CD4-positive, alpha-beta memory T cell (primary cell): ENCODE measurements around the gene PLCB1. TPM values are rescaled to one million over a fixed set of nuclear protein-coding genes. Genes with fewer than 3 reads are reported as not detected.

ENCODE experiments used
- CTCF ChIA-PET: fragments of 350-600 bp; sonication (Branson Sonifier 250); formaldehyde crosslinking; loops from one replicate; lab custom pipeline; 2021; ENCODE audit warnings: inconsistent platforms; ENCODE audit not compliant: partially characterized antibody; lab: Charles Lee
- POLR2A ChIA-PET: fragments of 350-600 bp; sonication (Branson Sonifier 250); formaldehyde crosslinking; loops from one replicate; lab custom pipeline; 2021; ENCODE audit not compliant: partially characterized antibody; lab: Charles Lee
- DNase-seq, 5 donors: peaks; one replicate each; pipeline versions ENCODE4 v3.0.0 to v3.0.0-alpha.2; 2020 to 2022; ENCODE audit warnings: mixed read lengths in 1 of 5
- H3K27ac ChIP-seq: one replicate; pipeline ENCODE4 v1.7.0; 2013; ENCODE audit warnings: low read depth, low read length
- H3K27me3 ChIP-seq: 2 replicates; pipeline ENCODE4 v1.7.0; 2013; ENCODE audit warnings: mild to moderate bottlenecking, low read length, moderate library complexity; ENCODE audit not compliant: insufficient read depth
- H3K36me3 ChIP-seq: 2 replicates; pipeline ENCODE4 v1.7.0; 2013; ENCODE audit warnings: mild to moderate bottlenecking, low read length, moderate library complexity; ENCODE audit not compliant: insufficient read depth
- H3K4me1 ChIP-seq: 2 replicates; pipeline ENCODE4 v1.7.0; 2013; ENCODE audit warnings: mild to moderate bottlenecking, low read length, moderate library complexity; ENCODE audit not compliant: insufficient read depth
- H3K4me3 ChIP-seq, 2 donors: one replicate each; pipeline ENCODE4 v1.7.0; 2013; ENCODE audit warnings: low read length in 2 of 2, mild to moderate bottlenecking in 1 of 2
- H3K9me3 ChIP-seq, 2 donors: one replicate each; pipeline ENCODE4 v1.7.0; 2013; ENCODE audit warnings: low read length in 2 of 2, control low read depth in 1 of 2; ENCODE audit not compliant: control insufficient read depth in 1 of 2
- H3K27ac Mint-ChIP-seq, 7 donors: one replicate each; pipeline ENCODE4 v1.8.0; 2020 to 2021; ENCODE audit warnings: mixed read lengths in 7 of 7, mild to moderate bottlenecking in 6 of 7, inconsistent platforms in 3 of 7, moderate library complexity in 3 of 7
- H3K27me3 Mint-ChIP-seq, 2 donors: one replicate each; pipeline ENCODE4 v1.8.0; 2020 to 2021; ENCODE audit warnings: mixed read lengths in 2 of 2
- H3K36me3 Mint-ChIP-seq, 2 donors: one replicate each; pipeline ENCODE4 v1.8.0; 2020 to 2021; ENCODE audit warnings: mixed read lengths in 2 of 2, inconsistent platforms in 1 of 2, mild to moderate bottlenecking in 1 of 2
- H3K4me1 Mint-ChIP-seq, 4 donors: one replicate each; pipeline ENCODE4 v1.8.0; 2020 to 2021; ENCODE audit warnings: mixed read lengths in 4 of 4, mild to moderate bottlenecking in 1 of 4
- H3K4me3 Mint-ChIP-seq, 8 donors: one replicate each; pipeline ENCODE4 v1.8.0; 2020 to 2021; ENCODE audit warnings: mixed read lengths in 8 of 8, mild to moderate bottlenecking in 7 of 8, moderate library complexity in 6 of 8, inconsistent platforms in 3 of 8
- H3K9me3 Mint-ChIP-seq, 8 donors: one replicate each; pipeline ENCODE4 v1.8.0; 2020 to 2021; ENCODE audit warnings: mixed read lengths in 8 of 8, mild to moderate bottlenecking in 5 of 8, inconsistent platforms in 3 of 8, moderate library complexity in 1 of 8
- intact Hi-C: fragments of 100-400 bp; cut with micrococcal nuclease; formaldehyde crosslinking; loops from one replicate; pipeline ENCODE4 v1.15.1; 2023
- polyA plus RNA-seq, 2 donors: library from polyadenylated mRNA; unstranded; fragments of 300-500 nt; fragmentation: Illumina TruSeq; gene quantifications; one replicate each; pipeline ENCODE4 v1.2.3, GENCODE V29; 2021
- total RNA-seq, 2 experiments: library from RNA; stranded (reverse); gene quantifications; one replicate each; pipeline ENCODE4 v1.2.3, GENCODE V29; 2021

Gene PLCB1
- total and polyA plus RNA-seq, 4 experiments from 2014 or later = 5.5 to 9.6 (median 8.2) TPM

- Mint-ChIP-seq H3K4me1 (no peaks in the 10 kb centered on the region), H3K4me3 (no peak overlapping the region), H3K36me3 (no peaks in the 10 kb centered on the region), H3K27ac (no peak overlapping the region), H3K9me3 (peaks cover 0 to 2% (median 0%) of the 10 kb centered on the region in 8 donors), H3K27me3 (no peaks in the 10 kb centered on the region)
- no peaks in the 10 kb centered on the region for H3K27me3 ChIP-seq
- H3K4me3 ChIP-seq = no peak overlapping the region
- no peaks in the 10 kb centered on the region for H3K9me3 ChIP-seq
- ChIA-PET CTCF (interaction anchor here (0.7 kb wide), 1 partner anchor 484 kb away, joined by 3 read pairs; no protein-coding TSS in a partner anchor), POLR2A (no interaction called here)
- no peak overlapping the region for H3K27ac ChIP-seq
- H3K4me1 ChIP-seq = no peaks in the 10 kb centered on the region
- H3K36me3 ChIP-seq = no peaks in the 10 kb centered on the region
- intact Hi-C loops = no loop called here
- DNase-seq = no peak
These were observed 396.1 kb downstream of the PLCB1 start for GRCh38 chr20:8527998-8528723.

GRCh38 chr20:8530022-8530421 is 398.0 kb downstream of the PLCB1 start:
- H3K27me3 ChIP-seq = no peaks in the 10 kb centered on the region
- Mint-ChIP-seq H3K27ac (no peak overlapping the region), H3K4me3 (no peak overlapping the region), H3K27me3 (no peaks in the 10 kb centered on the region), H3K4me1 (no peaks in the 10 kb centered on the region), H3K36me3 (no peaks in the 10 kb centered on the region), H3K9me3 (peaks cover 0 to 2% (median 0%) of the 10 kb centered on the region in 8 donors)
- no peak overlapping the region for H3K4me3 ChIP-seq
- no peaks in the 10 kb centered on the region for H3K9me3 ChIP-seq
- no peaks in the 10 kb centered on the region for H3K4me1 ChIP-seq
- CTCF ChIA-PET = no interaction called here
- H3K36me3 ChIP-seq = no peaks in the 10 kb centered on the region
- H3K27ac ChIP-seq = no peak overlapping the region
- DNase-seq = no peak
- POLR2A ChIA-PET = no interaction called here
- intact Hi-C loops = no loop called here

- CTCF ChIA-PET = no interaction called here
- H3K27ac ChIP-seq = no peak overlapping the region
- H3K4me1 ChIP-seq = no peaks in the 10 kb centered on the region
- Mint-ChIP-seq H3K36me3 (no peaks in the 10 kb centered on the region), H3K4me1 (no peaks in the 10 kb centered on the region), H3K27me3 (no peaks in the 10 kb centered on the region), H3K9me3 (peaks cover 0 to 2% (median 0%) of the 10 kb centered on the region in 8 donors), H3K4me3 (no peak overlapping the region), H3K27ac (no peak overlapping the region)
- no peaks in the 10 kb centered on the region for H3K9me3 ChIP-seq
- no peak overlapping the region for H3K4me3 ChIP-seq
- POLR2A ChIA-PET = no interaction called here
- no peaks in the 10 kb centered on the region for H3K36me3 ChIP-seq
- H3K27me3 ChIP-seq = no peaks in the 10 kb centered on the region
- intact Hi-C loops = no loop called here
- no peak for DNase-seq
These were observed 400.1 kb downstream of the PLCB1 start for GRCh38 chr20:8532169-8532568.

- Mint-ChIP-seq H3K4me3 (no peak overlapping the region), H3K27ac (no peak overlapping the region), H3K36me3 (no peaks in the 10 kb centered on the region), H3K27me3 (no peaks in the 10 kb centered on the region), H3K4me1 (no peaks in the 10 kb centered on the region), H3K9me3 (peaks cover 0 to 2% (median 0%) of the 10 kb centered on the region in 8 donors)
- POLR2A ChIA-PET = no interaction called here
- intact Hi-C loops = loop anchor here (5.0 kb wide), 1 partner anchor 492 kb away; no protein-coding TSS in a partner anchor
- Histone ChIP-seq H3K27ac (no peak overlapping the region), H3K27me3 (no peaks in the 10 kb centered on the region), H3K4me1 (no peaks in the 10 kb centered on the region), H3K4me3 (no peak overlapping the region), H3K9me3 (no peaks in the 10 kb centered on the region), H3K36me3 (no peaks in the 10 kb centered on the region)
- CTCF ChIA-PET = no interaction called here
- no peak for DNase-seq
These were observed 402.5 kb downstream of the PLCB1 start for GRCh38 chr20:8534368-8535160.

- no peaks in the 10 kb centered on the region for H3K27me3 ChIP-seq
- H3K4me1 ChIP-seq = no peaks in the 10 kb centered on the region
- no peaks in the 10 kb centered on the region for H3K9me3 ChIP-seq
- no peaks in the 10 kb centered on the region for H3K36me3 ChIP-seq
- ChIA-PET CTCF (interaction anchor here (0.7 to 1.4 kb wide), 2 partner anchors 11 to 492 kb away, joined by 3 read pairs; no protein-coding TSS in a partner anchor), POLR2A (no interaction called here)
- Mint-ChIP-seq H3K9me3 (peaks cover 0 to 3% (median 0%) of the 10 kb centered on the region in 8 donors), H3K36me3 (no peaks in the 10 kb centered on the region), H3K27ac (no peak overlapping the region), H3K4me3 (no peak overlapping the region), H3K4me1 (no peaks in the 10 kb centered on the region), H3K27me3 (no peaks in the 10 kb centered on the region)
- no peak overlapping the region for H3K4me3 ChIP-seq
- no peak overlapping the region for H3K27ac ChIP-seq
- no peak for DNase-seq
- intact Hi-C loops = loop anchor here (5.0 kb wide), 1 partner anchor 493 kb away; no protein-coding TSS in a partner anchor
These were observed 403.6 kb downstream of the PLCB1 start for GRCh38 chr20:8535403-8536261.

GRCh38 chr20:8536262-8536618 is 404.2 kb downstream of the PLCB1 start:
- Histone ChIP-seq H3K9me3 (no peaks in the 10 kb centered on the region), H3K36me3 (no peaks in the 10 kb centered on the region), H3K27ac (no peak overlapping the region), H3K27me3 (no peaks in the 10 kb centered on the region), H3K4me1 (no peaks in the 10 kb centered on the region), H3K4me3 (no peak overlapping the region)
- Mint-ChIP-seq H3K4me1 (no peaks in the 10 kb centered on the region), H3K9me3 (peaks cover 0 to 3% (median 0%) of the 10 kb centered on the region in 8 donors), H3K36me3 (no peaks in the 10 kb centered on the region), H3K27me3 (no peaks in the 10 kb centered on the region), H3K4me3 (no peak overlapping the region), H3K27ac (no peak overlapping the region)
- intact Hi-C loops = loop anchor here (5.0 kb wide), 1 partner anchor 494 kb away; no protein-coding TSS in a partner anchor
- CTCF ChIA-PET = interaction anchor here (0.7 to 1.4 kb wide), 2 partner anchors 11 to 493 kb away, joined by 3 read pairs; no protein-coding TSS in a partner anchor
- no peak for DNase-seq
- POLR2A ChIA-PET = no interaction called here
